ENCODE data around the gene ROBO4. TPM values are rescaled to one million over a fixed set of nuclear protein-coding genes. Genes with fewer than 3 reads are reported as not detected.

Gene ROBO4
- total RNA-seq, 2 donors from 2014 or later = not detected

GRCh38 chr11:124840666-124841065, 57.0 kb downstream of the ROBO4 start:
- Mint-ChIP-seq H3K4me3 (peak overlapping the region; percentile 53), H3K4me1 (peaks cover 3% of the 10 kb centered on the region), H3K27me3 (peaks cover 64% of the 10 kb centered on the region), H3K27ac (no peak overlapping the region), H3K36me3 (ENCODE audit: low read depth) (no peaks in the 10 kb centered on the region), H3K9me3 (no peaks in the 10 kb centered on the region)
- ATAC-seq (replicated peaks) = no peak

GRCh38 chr11:124839972-124840621, 57.6 kb downstream of the ROBO4 start:
- Mint-ChIP-seq H3K9me3 (no peaks in the 10 kb centered on the region), H3K27me3 (peaks cover 63% of the 10 kb centered on the region), H3K36me3 (ENCODE audit: low read depth) (no peaks in the 10 kb centered on the region), H3K27ac (no peak overlapping the region), H3K4me1 (peaks cover 3% of the 10 kb centered on the region), H3K4me3 (peak overlapping the region; percentile 53)
- no peak for ATAC-seq (replicated peaks)

GRCh38 chr11:124839128-124839971, 58.3 kb downstream of the ROBO4 start:
- no peaks in the 10 kb centered on the region for H3K36me3 Mint-ChIP-seq (ENCODE audit: low read depth)
- ATAC-seq (replicated peaks) = no peak
- peak overlapping the region; percentile 53 for H3K4me3 Mint-ChIP-seq
- H3K9me3 Mint-ChIP-seq = no peaks in the 10 kb centered on the region
- peaks cover 55% of the 10 kb centered on the region for H3K27me3 Mint-ChIP-seq
- H3K27ac Mint-ChIP-seq = no peak overlapping the region
- H3K4me1 Mint-ChIP-seq = peaks cover 3% of the 10 kb centered on the region

GRCh38 chr11:124838805-124839127, 58.9 kb downstream of the ROBO4 start:
- Mint-ChIP-seq H3K36me3 (ENCODE audit: low read depth) (no peaks in the 10 kb centered on the region), H3K4me3 (no peak overlapping the region), H3K9me3 (no peaks in the 10 kb centered on the region), H3K27ac (no peak overlapping the region), H3K27me3 (peaks cover 51% of the 10 kb centered on the region), H3K4me1 (peaks cover 3% of the 10 kb centered on the region)
- no peak for ATAC-seq (replicated peaks)

GRCh38 chr11:124837491-124837856, 60.2 kb downstream of the ROBO4 start:
- H3K27ac Mint-ChIP-seq = peak overlapping the region; percentile 39
- peaks cover 45% of the 10 kb centered on the region for H3K27me3 Mint-ChIP-seq
- no peaks in the 10 kb centered on the region for H3K9me3 Mint-ChIP-seq
- peak overlapping the region; percentile 63 for H3K4me3 Mint-ChIP-seq
- peak; percentile 25 for ATAC-seq (replicated peaks)
- H3K36me3 Mint-ChIP-seq (ENCODE audit: low read depth) = no peaks in the 10 kb centered on the region
- H3K4me1 Mint-ChIP-seq = peaks cover 3% of the 10 kb centered on the region

GRCh38 chr11:124835918-124836317, 61.7 kb downstream of the ROBO4 start:
- ATAC-seq (replicated peaks) = no peak
- H3K27ac Mint-ChIP-seq = peak overlapping the region; percentile 39
- H3K27me3 Mint-ChIP-seq = peaks cover 29% of the 10 kb centered on the region
- peaks cover 3% of the 10 kb centered on the region for H3K4me1 Mint-ChIP-seq
- no peaks in the 10 kb centered on the region for H3K9me3 Mint-ChIP-seq
- no peaks in the 10 kb centered on the region for H3K36me3 Mint-ChIP-seq (ENCODE audit: low read depth)
- peak overlapping the region; percentile 63 for H3K4me3 Mint-ChIP-seq

- Mint-ChIP-seq H3K36me3 (ENCODE audit: low read depth) (no peaks in the 10 kb centered on the region), H3K9me3 (no peaks in the 10 kb centered on the region), H3K27me3 (peaks cover 17% of the 10 kb centered on the region), H3K4me3 (no peak overlapping the region), H3K27ac (no peak overlapping the region), H3K4me1 (peaks cover 3% of the 10 kb centered on the region)
- no peak for ATAC-seq (replicated peaks)
Observed at GRCh38 chr11:124834526-124835180, 63.0 kb downstream of the ROBO4 start.

Other genes with a start within 250 kb of the ROBO4 start
- gene SIAE, start 224.1 kb downstream of the ROBO4 start, total RNA-seq = 10 to 100 TPM in 1 of 2 donors, 1 to 10 TPM in 1; 7.5 to 10.5 TPM
- 1 to 10 TPM; 1.3 to 2.8 TPM for gene SPA17, start 224.0 kb downstream of the ROBO4 start, total RNA-seq
- 1 to 10 TPM; 7.3 to 8.0 TPM for gene NRGN, start 157.9 kb downstream of the ROBO4 start, total RNA-seq
- not detected for gene VSIG2, start 145.6 kb downstream of the ROBO4 start, total RNA-seq
- under 1 TPM; 0.50 to 0.84 TPM for gene ESAM, start 135.6 kb downstream of the ROBO4 start, total RNA-seq
- 10 to 100 TPM in 1 of 2 donors, 1 to 10 TPM in 1; 6.9 to 10.6 TPM for gene MSANTD2, start 97.5 kb downstream of the ROBO4 start, total RNA-seq
- 1 to 10 TPM; 8.1 TPM for gene ROBO3, start 32.4 kb downstream of the ROBO4 start, total RNA-seq
- gene HEPN1, start 21.4 kb upstream of the ROBO4 start, total RNA-seq = not detected
- gene HEPACAM, start 38.2 kb upstream of the ROBO4 start, total RNA-seq = not detected
- 1 to 10 TPM; 5.5 to 8.7 TPM for gene CCDC15, start 56.3 kb upstream of the ROBO4 start, total RNA-seq
- 1 to 10 TPM; 1.6 to 2.6 TPM for gene SLC37A2, start 165.4 kb upstream of the ROBO4 start, total RNA-seq
- 10 to 100 TPM; 11.3 to 14.2 TPM for gene TMEM218, start 213.8 kb upstream of the ROBO4 start, total RNA-seq

Measured in activated T-helper 17 cell treated with anti-CD3 and anti-CD28 coated beads, Interleukin-2, amount 50 U/mL, for 72 hours (primary cell).